22Rv1 (cell line): Measurements from ENCODE around the gene ALDH5A1.
"Not testable (repeated sequence)": the region's sequence is repeated elsewhere in the genome, so short reads cannot be mapped to it uniquely, and the experiment has no call there.

Experiments used
- H3K27ac ChIP-seq: fragments of 450-650 bp; 2 replicates; pipeline ENCODE4 v1.5.1; 2017
- ZFX ChIP-seq: fragments of 450-650 bp; IDR thresholded peaks from 2 replicates; pipeline ENCODE4 v1.6.1; 2017; ENCODE audit warnings: antibody characterized with exemption, borderline replicate concordance
- TF ChIP-seq, protein P1 (sequence below): fragments of 450-650 bp; IDR thresholded peaks from 2 replicates; pipeline ENCODE4 v1.5.1; 2017; ENCODE audit warnings: mild to moderate bottlenecking

The ALDH5A1 gene

DNA sequence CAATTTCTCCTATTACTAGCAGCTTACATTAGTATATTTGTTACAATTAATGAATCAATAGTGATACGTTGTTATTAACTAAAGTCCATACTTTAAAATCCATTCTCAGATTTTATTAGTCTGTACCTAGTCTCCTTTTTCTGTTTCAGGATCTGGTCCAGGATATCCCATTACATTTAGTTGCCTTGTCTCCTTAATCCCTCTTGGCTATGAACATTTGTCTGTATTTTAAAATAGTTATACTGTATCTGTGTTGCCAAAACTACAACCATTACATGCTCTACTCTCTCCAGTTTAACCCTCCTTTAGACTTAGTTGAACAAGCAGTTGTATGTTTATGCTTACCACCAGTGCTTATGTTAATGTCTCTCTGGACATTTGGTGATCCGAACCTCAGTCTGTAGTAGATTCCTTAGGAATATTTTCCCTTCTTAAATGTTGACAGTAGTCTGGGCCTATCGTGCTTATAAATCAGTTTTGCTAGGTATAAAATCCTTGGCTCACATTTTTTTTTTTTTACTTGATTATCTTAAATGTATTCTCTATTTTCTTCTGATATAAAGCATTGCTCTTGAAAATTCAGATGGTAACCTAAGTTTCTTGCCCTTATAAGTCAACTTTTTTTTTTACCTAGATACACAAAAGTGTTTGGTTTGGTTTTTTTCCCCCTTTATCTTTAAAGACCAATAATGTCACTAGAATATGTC is 12.2 kb downstream of the ALDH5A1 start:
- TF ChIP-seq, protein P1, sequence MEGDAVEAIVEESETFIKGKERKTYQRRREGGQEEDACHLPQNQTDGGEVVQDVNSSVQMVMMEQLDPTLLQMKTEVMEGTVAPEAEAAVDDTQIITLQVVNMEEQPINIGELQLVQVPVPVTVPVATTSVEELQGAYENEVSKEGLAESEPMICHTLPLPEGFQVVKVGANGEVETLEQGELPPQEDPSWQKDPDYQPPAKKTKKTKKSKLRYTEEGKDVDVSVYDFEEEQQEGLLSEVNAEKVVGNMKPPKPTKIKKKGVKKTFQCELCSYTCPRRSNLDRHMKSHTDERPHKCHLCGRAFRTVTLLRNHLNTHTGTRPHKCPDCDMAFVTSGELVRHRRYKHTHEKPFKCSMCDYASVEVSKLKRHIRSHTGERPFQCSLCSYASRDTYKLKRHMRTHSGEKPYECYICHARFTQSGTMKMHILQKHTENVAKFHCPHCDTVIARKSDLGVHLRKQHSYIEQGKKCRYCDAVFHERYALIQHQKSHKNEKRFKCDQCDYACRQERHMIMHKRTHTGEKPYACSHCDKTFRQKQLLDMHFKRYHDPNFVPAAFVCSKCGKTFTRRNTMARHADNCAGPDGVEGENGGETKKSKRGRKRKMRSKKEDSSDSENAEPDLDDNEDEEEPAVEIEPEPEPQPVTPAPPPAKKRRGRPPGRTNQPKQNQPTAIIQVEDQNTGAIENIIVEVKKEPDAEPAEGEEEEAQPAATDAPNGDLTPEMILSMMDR: no peak
- no peak for TF ChIP-seq ZFX
- no peak overlapping the region for H3K27ac ChIP-seq

DNA sequence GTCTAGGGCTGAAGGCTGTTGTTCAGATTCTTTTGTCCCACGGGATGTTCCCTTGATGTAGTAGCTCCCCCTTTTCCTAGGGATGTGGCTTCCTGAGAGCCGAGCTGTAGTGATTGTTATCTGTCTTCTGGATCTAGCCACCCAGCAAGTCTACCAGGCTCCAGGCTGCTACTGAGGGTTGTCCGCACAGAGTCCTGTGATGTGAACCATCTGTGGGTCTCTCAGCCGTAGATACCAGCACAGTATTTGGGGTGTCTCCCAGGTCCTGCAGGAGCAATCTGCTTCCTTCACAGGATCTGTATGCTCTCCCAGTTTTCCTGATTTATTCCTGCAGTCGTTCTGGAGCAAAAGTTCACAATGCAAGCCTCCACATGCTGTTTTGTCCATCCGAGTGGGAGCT is 17.2 kb downstream of the ALDH5A1 start:
- not testable (repeated sequence) for H3K27ac ChIP-seq

DNA sequence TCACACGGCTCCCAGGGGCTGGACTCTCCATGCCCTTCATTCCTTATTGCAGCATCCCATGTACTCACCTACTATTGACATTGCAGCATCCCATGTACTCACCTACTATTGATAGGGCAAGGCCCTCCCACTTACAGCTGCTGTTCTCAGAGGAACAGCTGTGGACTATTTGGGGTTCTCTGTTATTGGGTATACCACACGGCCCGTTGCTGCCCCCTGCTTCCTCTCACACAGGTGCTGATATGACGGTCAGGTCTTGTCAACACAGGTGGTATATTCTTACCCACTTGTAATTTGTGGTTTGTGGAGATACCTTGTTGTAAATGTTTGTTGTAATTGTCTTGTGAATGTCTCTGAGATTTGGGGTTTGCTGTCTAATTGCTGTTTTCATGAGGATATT is 18.8 kb downstream of the ALDH5A1 start:
- TF ChIP-seq, protein P1: no peak
- TF ChIP-seq ZFX: no peak

DNA sequence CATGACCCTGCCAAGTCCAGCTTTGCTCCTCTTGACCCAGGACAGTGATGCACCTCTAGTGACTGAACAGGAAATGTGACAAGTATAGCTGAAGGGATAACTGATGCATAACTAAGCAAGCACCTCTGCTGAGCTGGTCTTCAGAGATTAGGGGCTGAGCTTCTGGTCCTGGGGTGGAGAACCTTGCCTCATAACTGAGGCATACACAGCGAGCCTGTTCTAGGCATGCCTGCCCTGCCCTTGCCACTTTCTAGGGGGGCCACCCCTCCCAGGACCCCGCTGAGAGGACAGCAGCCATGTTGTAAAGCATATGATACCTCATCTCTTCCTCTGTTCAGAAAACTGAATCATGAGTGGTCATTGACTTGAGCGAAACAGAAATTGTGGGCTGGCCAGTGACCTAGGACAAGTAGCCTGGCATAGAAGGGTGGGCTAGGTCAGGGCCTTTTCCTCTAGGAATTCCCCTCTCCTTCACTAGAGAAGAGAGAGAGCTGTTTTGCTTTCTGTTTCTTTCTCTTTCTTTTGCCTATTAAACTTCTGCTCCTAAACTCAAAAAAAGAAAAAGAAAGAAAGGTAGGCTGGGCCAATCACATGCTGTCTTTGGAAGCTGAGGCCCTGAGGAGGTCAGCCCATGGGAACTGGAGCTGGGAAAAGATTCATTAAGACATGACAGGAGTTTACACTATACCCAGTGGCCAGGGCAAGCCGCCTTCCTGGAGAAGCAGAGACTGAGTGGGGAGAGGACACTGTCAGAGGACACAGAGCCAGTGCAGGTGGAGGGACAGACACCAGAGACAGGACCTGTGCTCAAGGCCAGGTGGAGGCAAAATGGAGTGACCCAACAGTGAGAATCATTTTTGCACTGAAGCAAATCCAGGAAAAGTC is 23.1 kb downstream of the ALDH5A1 start:
- no peak overlapping the region for H3K27ac ChIP-seq
- TF ChIP-seq, protein P1: no peak
- no peak for TF ChIP-seq ZFX

More for the DNA sequence above, 18.8 kb downstream of the ALDH5A1 start:
- H3K27ac ChIP-seq: no peak overlapping the region

DNA sequence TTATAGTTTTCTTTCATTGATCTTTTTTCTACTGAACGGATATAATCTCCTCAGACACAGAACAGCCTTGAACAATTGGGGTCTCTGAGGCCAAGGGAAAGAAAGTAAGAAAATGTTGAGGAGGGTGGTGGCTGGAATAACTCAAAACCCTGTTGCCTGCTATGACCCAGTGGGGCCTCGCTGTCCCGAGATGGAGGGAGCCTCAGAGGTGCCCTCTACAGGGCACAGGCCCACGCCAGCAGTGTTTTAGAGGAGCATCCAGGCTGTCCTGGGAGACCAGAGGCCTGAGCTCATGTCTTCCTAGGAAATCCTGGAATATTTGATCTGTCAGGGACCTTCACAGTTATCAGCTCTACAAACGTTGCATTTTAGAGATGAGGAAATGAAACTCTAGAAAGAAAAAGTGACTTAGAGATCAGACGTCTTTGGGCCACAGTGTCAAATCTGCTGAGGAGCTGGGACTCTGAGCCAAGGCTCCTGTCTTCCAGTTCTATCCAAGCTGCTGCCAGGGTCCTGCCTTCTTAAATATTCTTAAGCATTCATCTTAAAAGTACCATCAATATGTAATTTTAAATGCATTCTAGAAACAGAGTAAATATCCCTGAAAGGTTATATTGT is 26.3 kb downstream of the ALDH5A1 start:
- TF ChIP-seq, protein P1: peak; percentile 91
- no peak for TF ChIP-seq ZFX
- no peak overlapping the region for H3K27ac ChIP-seq

DNA sequence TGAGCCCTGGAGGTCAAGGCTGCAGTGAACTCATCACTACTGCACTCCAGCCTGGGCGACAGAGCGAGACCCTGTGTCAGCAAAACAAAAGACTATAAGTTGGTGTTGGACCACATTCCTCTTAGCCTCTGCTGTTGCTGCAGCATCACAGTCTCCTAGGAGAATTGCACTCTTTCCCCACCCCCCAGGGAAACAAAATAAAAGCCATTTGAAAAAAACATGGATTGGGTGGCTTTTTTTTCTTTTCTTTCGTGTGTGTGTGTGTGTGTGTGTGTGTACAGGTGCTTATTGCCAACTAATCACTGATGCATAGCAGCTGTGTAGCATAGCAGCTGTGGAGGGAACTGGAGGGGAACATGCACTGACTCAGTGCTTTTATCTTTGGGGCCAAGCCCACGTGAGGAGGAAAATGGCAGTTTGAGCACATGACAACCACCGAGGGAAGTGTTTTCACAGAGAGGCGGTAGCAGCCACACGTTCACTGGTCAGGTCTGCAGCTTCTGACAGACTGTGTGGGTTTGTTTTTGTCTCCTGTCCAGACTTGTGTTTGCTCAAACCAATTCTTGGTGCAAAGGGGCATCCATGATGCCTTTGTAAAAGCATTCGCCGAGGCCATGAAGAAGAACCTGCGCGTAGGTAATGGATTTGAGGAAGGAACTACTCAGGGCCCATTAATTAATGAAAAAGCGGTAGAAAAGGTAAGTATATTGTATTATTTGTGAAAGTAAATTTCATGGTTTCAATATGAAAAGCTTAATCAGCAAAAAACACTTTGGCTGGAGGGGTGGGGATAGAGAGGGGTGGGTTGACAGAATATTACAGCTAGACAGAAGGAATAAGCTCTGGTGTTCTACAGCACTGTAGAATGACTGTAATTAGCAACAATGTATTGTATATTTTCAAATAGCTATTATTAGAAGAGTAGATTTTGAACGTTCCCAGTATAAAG is 27.7 kb downstream of the ALDH5A1 start:
- TF ChIP-seq, protein P1: no peak
- TF ChIP-seq ZFX: no peak
- H3K27ac ChIP-seq: no peak overlapping the region

DNA sequence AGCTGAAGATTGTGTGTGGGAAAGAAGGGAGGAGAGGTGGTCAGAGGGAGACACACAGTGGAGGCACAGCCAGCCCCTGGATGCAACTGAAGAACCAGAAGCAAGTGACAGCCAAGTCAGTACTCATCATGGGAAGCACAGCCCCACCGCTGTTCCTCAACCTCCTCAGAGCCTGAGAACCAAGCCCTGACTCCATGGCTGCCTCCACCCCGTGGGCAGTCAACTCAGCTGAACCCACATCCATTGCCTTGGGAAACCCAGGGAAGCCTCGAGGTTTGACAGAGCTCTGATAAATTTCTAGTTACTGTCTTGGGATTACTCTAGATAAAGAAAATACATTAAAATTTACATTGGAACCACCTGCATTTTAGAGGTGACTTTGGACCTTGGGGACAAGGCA is 29.6 kb downstream of the ALDH5A1 start:
- TF ChIP-seq, protein P1: no peak
- TF ChIP-seq ZFX: no peak
- H3K27ac ChIP-seq: no peak overlapping the region
